Common myeloid progenitor, CD34-positive (primary cell): ENCODE results near the gene PCDHGA6.
"Not testable (repeated sequence)": the region's sequence is repeated elsewhere in the genome, so short reads cannot be mapped to it uniquely, and the experiment has no call there.

Source experiments
- CTCF ChIA-PET: fragments of 350-600 bp; sonication (Branson Sonifier 250); formaldehyde crosslinking; loops from one replicate; lab custom pipeline; 2021; ENCODE audit warnings: antibody characterized with exemption; lab: Charles Lee
- POLR2A ChIA-PET: fragments of 350-600 bp; sonication (Branson Sonifier 250); formaldehyde crosslinking; loops from one replicate; lab custom pipeline; 2021; ENCODE audit warnings: antibody characterized with exemption; lab: Charles Lee
- DNase-seq, 3 donors: peaks; one replicate each; pipeline versions ENCODE4 v3.0.0 to v3.0.0-alpha.2; 2013
- H3K27ac ChIP-seq, 2 experiments: 1 replicate in 1 of 2; 2 replicates in 1 of 2; pipeline ENCODE4 v1.7.0; 2013; ENCODE audit warnings: inconsistent platforms in 2 of 2, low read length in 2 of 2, mild to moderate bottlenecking in 2 of 2, low read depth in 1 of 2, moderate library complexity in 1 of 2; ENCODE audit not compliant: severe bottlenecking in 2 of 2, insufficient read depth in 1 of 2, poor library complexity in 1 of 2
- H3K27me3 ChIP-seq, 5 experiments: replicated peaks in 2 of 5; 1 replicate in 3 of 5; 2 replicates in 2 of 5; pipeline versions ENCODE4 v1.6.1 to v1.7.0; 2013; ENCODE audit warnings: low read length in 4 of 5, mild to moderate bottlenecking in 2 of 5, moderate library complexity in 2 of 5, inconsistent platforms in 1 of 5; ENCODE audit not compliant: insufficient read depth in 5 of 5, control insufficient read depth in 4 of 5
- H3K36me3 ChIP-seq, 4 experiments: 1 replicate in 2 of 4; 2 replicates in 2 of 4; pipeline versions ENCODE4 v1.6.1 to v1.7.0; 2013; ENCODE audit warnings: low read length in 3 of 4, control low read depth in 1 of 4, mild to moderate bottlenecking in 1 of 4; ENCODE audit not compliant: control insufficient read depth in 4 of 4, insufficient read depth in 4 of 4
- H3K4me1 ChIP-seq, 4 experiments: 1 replicate in 3 of 4; 2 replicates in 1 of 4; pipeline versions ENCODE4 v1.6.1 to v1.7.1; 2013; ENCODE audit warnings: low read length in 3 of 4, mild to moderate bottlenecking in 3 of 4, control low read depth in 1 of 4, inconsistent platforms in 1 of 4, moderate library complexity in 1 of 4; ENCODE audit not compliant: control insufficient read depth in 4 of 4, insufficient read depth in 4 of 4; ENCODE audit errors: control extremely low read depth in 1 of 4
- H3K4me3 ChIP-seq, 7 experiments: 1 replicate in 4 of 7; 2 replicates in 3 of 7; pipeline versions ENCODE4 v1.5.1 to v1.7.0; 2013; ENCODE audit warnings: mild to moderate bottlenecking in 7 of 7, low read length in 6 of 7, moderate library complexity in 6 of 7, inconsistent platforms in 2 of 7, low read depth in 2 of 7, control low read depth in 1 of 7; ENCODE audit not compliant: insufficient read depth in 4 of 7, control insufficient read depth in 1 of 7; ENCODE audit errors: extremely low read depth in 1 of 7
- H3K9me3 ChIP-seq, 5 experiments: 1 replicate in 4 of 5; 2 replicates in 1 of 5; pipeline versions ENCODE4 v1.6.1 to v1.7.1; 2013; ENCODE audit warnings: low read length in 4 of 5, mild to moderate bottlenecking in 2 of 5, inconsistent platforms in 1 of 5, low read depth in 1 of 5, moderate library complexity in 1 of 5; ENCODE audit not compliant: control insufficient read depth in 4 of 5, insufficient read depth in 2 of 5; ENCODE audit errors: control extremely low read depth in 1 of 5
- WGBS: methylation state at CpG from one replicate; pipeline ENCODE4 v1.1.5; 2013; ENCODE audit not compliant: insufficient coverage; 5-methylcytosine and 5-hydroxymethylcytosine counted together

PCDHGA6 gene

GRCh38 chr5:141338538-141339306, 35.0 kb upstream of the PCDHGA6 start, which contains the start of gene PCDHGA2:
Gene PCDHGA2, plus strand, starts transcription at chr5:141338760.
- POLR2A ChIA-PET, result no interaction called here
- Histone ChIP-seq H3K27me3 (peaks cover 17 to 76% (median 38%) of the 10 kb centered on the region in 5 experiments), H3K36me3 (peaks cover 0 to 3% (median 0%) of the 10 kb centered on the region in 4 experiments), H3K27ac (no peak within 1 kb of the TSS), H3K4me3 (peak within 1 kb of the TSS in 5 of 7 experiments; percentile 5 to 60 (median 33)), H3K4me1 (no peaks in the 10 kb centered on the region), H3K9me3 (peaks cover 27 to 74% (median 31%) of the 10 kb centered on the region in 5 experiments)
- peak; percentile 47 to 79 (median 73) for DNase-seq
- WGBS, result 12% methylated on average over 25 of the region's 27 CpGs
- CTCF ChIA-PET, result interaction anchor here (0.8 to 2.5 kb wide), 8 partner anchors 9 to 219 kb away, joined by 3 to 12 read pairs (median 4); partner anchors contain the start of genes PCDHGA1, PCDHGA10, PCDHGB3 and TAF7

- DNase-seq, POLR2A ChIA-PET, H3K36me3 ChIP-seq, H3K27ac ChIP-seq, H3K4me3 ChIP-seq, H3K4me1 ChIP-seq: not testable (repeated sequence)
- peaks cover 22 to 82% (median 29%) of the 10 kb centered on the region in 5 experiments for H3K27me3 ChIP-seq
- CTCF ChIA-PET, result interaction anchor here (1.4 kb wide), 1 partner anchor 16 kb away, joined by 3 read pairs; no protein-coding TSS in a partner anchor
- 48% methylated on average over 23 of the region's 45 CpGs for WGBS
- peaks cover 21 to 80% (median 47%) of the 10 kb centered on the region in 5 experiments for H3K9me3 ChIP-seq
These were observed 32.8 kb upstream of the PCDHGA6 start for GRCh38 chr5:141340781-141341354.

- no peak for DNase-seq
- Histone ChIP-seq H3K9me3 (peaks cover 12 to 71% (median 45%) of the 10 kb centered on the region in 5 experiments), H3K36me3 (peaks cover 0 to 9% (median 0%) of the 10 kb centered on the region in 4 experiments), H3K4me3 (no peak overlapping the region), H3K27me3 (peaks cover 14 to 84% (median 30%) of the 10 kb centered on the region in 5 experiments), H3K27ac (no peak overlapping the region), H3K4me1 (no peaks in the 10 kb centered on the region)
- ChIA-PET POLR2A (no interaction called here), CTCF (interaction anchor here (0.7 to 2.6 kb wide), 7 partner anchors 8 to 74 kb away, joined by 3 to 7 read pairs (median 4); partner anchors contain the start of genes PCDHGA1, PCDHGA4 and TAF7)
- WGBS, result 60% methylated on average over 1 of the region's 1 CpG
These were observed 30.9 kb upstream of the PCDHGA6 start for GRCh38 chr5:141342773-141343172.

GRCh38 chr5:141343242-141343952, 30.3 kb upstream of the PCDHGA6 start, which contains the start of gene PCDHGA3:
Gene PCDHGA3, plus strand, starts transcription at chr5:141343829. Its CDS starts 205 bp downstream, at chr5:141344034.
- Histone ChIP-seq H3K9me3 (peaks cover 12 to 64% (median 42%) of the 10 kb centered on the region in 5 experiments), H3K4me3 (peak within 1 kb of the TSS in 4 of 7 experiments; percentile 6 to 51 (median 10))
- 2% methylated on average over 6 of the region's 9 CpGs for WGBS

GRCh38 chr5:141343953-141344463, 29.7 kb upstream of the PCDHGA6 start:
- Histone ChIP-seq H3K27me3 (peaks cover 17 to 82% (median 22%) of the 10 kb centered on the region in 5 experiments), H3K27ac (no peak overlapping the region), H3K9me3 (peaks cover 17 to 63% (median 37%) of the 10 kb centered on the region in 5 experiments), H3K4me1 (no peaks in the 10 kb centered on the region), H3K4me3 (peak overlapping the region in 4 of 7 experiments; percentile 6 to 51 (median 10)), H3K36me3 (peaks cover 0 to 9% (median 0%) of the 10 kb centered on the region in 4 experiments)
- CTCF ChIA-PET, result interaction anchor here (1.0 to 2.6 kb wide), 4 partner anchors 9 to 26 kb away, joined by 3 to 7 read pairs (median 4); partner anchors contain the start of gene TAF7
- 24% methylated on average over 27 of the region's 31 CpGs for WGBS
- no peak for DNase-seq
- POLR2A ChIA-PET, result no interaction called here

More at GRCh38 chr5:141343242-141343952, 30.3 kb upstream of the PCDHGA6 start, which contains the start of gene PCDHGA3:
- CTCF ChIA-PET, result interaction anchor here (0.7 to 2.6 kb wide), 6 partner anchors 9 to 73 kb away, joined by 3 to 7 read pairs (median 4); partner anchors contain the start of genes PCDHGA1, PCDHGA4 and TAF7
- peak in 2 of 3 donors; percentile 66 to 76 for DNase-seq
- Histone ChIP-seq H3K36me3 (peaks cover 0 to 9% (median 0%) of the 10 kb centered on the region in 4 experiments), H3K27ac (no peak within 1 kb of the TSS), H3K4me1 (no peaks in the 10 kb centered on the region), H3K27me3 (peaks cover 13 to 83% (median 27%) of the 10 kb centered on the region in 5 experiments)
- POLR2A ChIA-PET, result no interaction called here

- H3K9me3 ChIP-seq, result peaks cover 14 to 58% (median 33%) of the 10 kb centered on the region in 5 experiments
- ChIA-PET POLR2A (no interaction called here), CTCF (no interaction called here)
- H3K27me3 ChIP-seq, result peaks cover 13 to 79% (median 14%) of the 10 kb centered on the region in 5 experiments
- WGBS, result 24% methylated on average over 16 of the region's 20 CpGs
- H3K4me3 ChIP-seq, result no peak overlapping the region
- no peak overlapping the region for H3K27ac ChIP-seq
- DNase-seq, result no peak
- H3K4me1 ChIP-seq, result no peaks in the 10 kb centered on the region
- peaks cover 0 to 6% (median 0%) of the 10 kb centered on the region in 4 experiments for H3K36me3 ChIP-seq
These were observed 28.4 kb upstream of the PCDHGA6 start for GRCh38 chr5:141345327-141345726.
